Caki2 (cell line): ENCODE data around the gene BNIP5. TPM values are rescaled to one million over a fixed set of nuclear protein-coding genes. Genes with fewer than 3 reads are reported as not detected.

ENCODE experiments used
- DNase-seq: peaks from one replicate; pipeline ENCODE4 v3.0.0-alpha.2; 2015; ENCODE audit warnings: low read depth
- in situ Hi-C: cut with HindIII; loops from 2 replicates; pipeline ENCODE4 v1.10.0; 2016; ENCODE audit warnings: low sequenced_read_pairs, low pct_unique_long_range_greater_than_20kb, mixed read lengths
- total RNA-seq: library from RNA; depleted of rRNA; stranded (reverse); fragments of >200 nt; shearing (Covaris generic); gene quantifications from 2 replicates; pipeline ENCODE4 v1.2.3, GENCODE V29; 2014; ENCODE audit warnings: low replicate concordance

Gene BNIP5
- total RNA-seq, 1 experiment from 2014 or later, result not detected

DNA sequence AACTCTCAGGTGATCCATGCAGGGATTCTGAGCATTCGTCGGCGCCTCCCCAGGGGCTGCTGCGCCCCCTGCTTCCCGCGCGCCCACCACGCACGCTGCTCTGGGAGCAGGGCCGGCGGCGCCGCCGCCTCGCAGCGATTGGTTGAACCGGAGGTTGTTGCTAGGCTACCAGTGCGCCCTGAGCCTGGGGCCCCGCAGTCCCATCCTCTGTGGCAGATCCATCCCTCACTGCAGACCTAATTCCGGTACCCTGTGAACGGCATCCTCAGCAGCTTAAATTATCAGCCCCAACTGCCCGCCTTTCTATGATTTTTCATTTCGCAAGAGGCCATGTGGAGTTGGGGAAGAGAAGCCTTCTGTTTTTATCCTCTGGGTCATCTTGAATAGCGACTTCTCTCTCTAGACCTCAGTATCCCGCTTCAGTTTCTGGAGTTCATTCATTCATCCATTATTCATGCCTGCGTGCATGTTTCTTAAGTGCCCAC is 51.5 kb downstream of the BNIP5 start:
- in situ Hi-C loops, result no loop called here

DNA sequence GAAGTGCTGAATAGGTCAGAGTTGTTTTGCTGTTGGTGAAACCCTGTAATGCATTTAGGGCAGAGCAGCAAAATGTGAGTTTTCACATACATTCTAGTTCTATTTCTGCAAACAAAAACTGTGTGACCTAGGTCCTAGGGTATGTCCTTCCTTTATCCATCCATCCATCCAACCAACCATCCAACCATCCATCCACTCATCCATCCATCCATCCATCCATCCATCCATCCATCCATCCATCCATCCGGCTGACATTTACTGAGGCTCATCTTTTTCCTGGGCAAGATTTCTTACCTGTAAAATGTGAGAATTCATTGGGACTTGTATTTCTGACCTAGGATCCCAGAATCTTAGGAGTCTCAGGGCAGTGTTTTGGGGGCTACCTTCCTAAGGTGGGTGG is 52.3 kb downstream of the BNIP5 start:
- in situ Hi-C loops, result no loop called here
- DNase-seq, result no peak

More for the DNA sequence above, 51.5 kb downstream of the BNIP5 start:
- DNase-seq, result no peak

GRCh38 chr6:36283608-36284007 is 53.1 kb downstream of the BNIP5 start:
- in situ Hi-C loops, result no loop called here
- no peak for DNase-seq

DNA sequence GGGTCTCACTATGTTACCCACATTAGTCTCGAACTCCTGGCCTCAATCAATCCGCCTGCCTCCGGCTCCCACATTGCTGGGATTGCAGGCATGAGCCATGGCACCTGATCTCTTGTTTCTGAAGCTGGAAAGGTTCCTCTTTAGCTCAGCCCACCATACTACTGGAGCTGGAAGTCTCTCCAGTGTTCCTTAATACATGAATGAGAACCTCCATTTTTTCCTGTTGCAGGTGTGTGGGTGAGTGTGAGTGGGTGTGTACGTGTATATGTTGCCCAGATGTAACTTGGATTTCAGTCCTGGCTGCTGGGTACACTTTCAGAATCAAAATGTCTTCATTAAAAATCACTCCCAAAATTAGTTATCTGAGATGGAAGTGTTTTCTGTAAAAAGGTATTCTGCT is 55.7 kb downstream of the BNIP5 start:
- in situ Hi-C loops, result no loop called here

DNA sequence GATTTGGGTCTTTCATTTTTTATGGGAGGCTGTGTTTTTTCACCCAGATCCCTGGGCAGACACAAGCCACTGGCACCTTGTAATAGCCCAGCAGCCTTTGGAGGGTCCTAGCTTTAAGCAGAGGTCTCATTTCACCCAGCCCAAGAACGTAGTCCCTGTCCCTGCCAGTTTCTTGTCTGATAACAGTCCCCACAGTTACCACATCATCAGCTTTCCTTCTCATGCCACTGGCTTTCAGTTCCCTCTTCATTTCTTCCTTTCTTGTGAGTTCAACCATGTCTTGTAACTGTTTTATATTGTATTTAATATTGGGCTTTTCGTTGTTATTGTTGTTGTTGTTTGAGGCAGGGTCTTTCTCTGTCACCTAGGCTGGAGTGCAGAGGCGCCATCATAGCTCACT is 56.2 kb downstream of the BNIP5 start:
- in situ Hi-C loops, result no loop called here
- DNase-seq, result no peak

More for the DNA sequence above, 55.7 kb downstream of the BNIP5 start:
- no peak for DNase-seq

- in situ Hi-C loops, result no loop called here
- DNase-seq, result no peak
Observed at GRCh38 chr6:36277946-36278470, 58.7 kb downstream of the BNIP5 start.

- no peak for DNase-seq
- in situ Hi-C loops, result no loop called here
Observed at GRCh38 chr6:36276581-36277536, 59.8 kb downstream of the BNIP5 start.

- DNase-seq, result no peak
- in situ Hi-C loops, result no loop called here
Observed at GRCh38 chr6:36273802-36274514, 62.7 kb downstream of the BNIP5 start.

DNA sequence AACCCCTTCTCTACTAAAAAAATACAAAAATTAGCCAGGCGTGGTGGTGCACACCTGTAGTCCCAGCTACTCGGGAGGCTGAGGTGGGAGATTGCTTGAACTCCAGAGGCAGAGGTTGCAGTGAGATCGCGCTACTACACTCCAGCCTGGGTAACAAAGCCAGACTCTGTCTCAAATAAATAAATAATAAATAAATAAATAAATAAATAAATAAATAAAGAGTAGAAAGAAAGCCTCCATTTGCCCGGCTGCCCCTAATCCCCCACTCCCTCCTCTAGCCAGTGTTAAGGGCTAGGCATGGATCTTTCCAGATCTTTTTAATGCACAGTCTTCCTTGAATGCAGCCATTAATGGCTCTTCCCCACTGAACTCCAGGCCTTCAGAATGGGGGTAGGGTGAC is 63.6 kb downstream of the BNIP5 start:
- no peak for DNase-seq
- in situ Hi-C loops, result no loop called here

GRCh38 chr6:36272234-36272633 is 64.5 kb downstream of the BNIP5 start:
- in situ Hi-C loops, result no loop called here
- DNase-seq, result no peak

DNA sequence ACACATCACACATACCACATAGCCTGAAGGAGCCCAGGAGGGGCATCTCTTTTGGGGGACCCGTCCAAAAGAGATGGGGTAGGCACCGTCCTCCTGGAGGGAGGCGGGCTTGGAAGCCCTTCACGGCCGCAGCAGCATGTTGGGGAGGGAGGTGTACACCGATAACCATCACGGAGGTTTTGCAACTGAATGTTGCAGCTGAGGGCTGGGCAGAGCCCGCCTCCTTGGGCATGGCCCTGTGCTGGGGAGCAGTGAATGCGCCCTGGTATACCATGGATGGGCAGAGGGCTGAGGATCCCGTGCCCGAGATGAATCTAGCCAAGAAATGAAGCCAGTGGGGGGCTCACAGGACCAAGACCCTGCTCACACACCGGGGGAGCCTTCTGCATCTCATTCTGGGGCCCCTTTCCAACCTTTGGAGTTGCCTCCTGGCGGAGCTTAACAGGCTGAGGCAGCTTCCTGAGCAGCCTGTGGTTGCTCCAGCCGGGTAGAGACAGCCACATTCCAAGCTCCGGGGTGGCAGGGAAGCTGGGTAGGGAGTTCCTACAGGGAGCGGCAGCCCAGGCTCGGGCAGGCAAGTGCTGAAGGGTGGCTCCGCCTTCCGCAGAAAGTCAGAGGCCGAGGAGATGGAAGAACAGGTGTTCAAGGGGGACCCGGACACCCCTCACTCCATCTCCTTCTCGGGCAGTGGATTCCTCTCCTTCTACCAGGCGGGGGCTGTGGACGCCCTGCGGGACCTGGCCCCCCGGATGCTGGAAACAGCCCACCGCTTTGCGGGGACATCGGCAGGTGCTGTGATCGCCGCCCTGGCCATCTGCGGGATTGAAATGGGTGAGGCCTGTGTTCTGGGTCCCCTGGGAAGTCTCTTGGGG is 66.6 kb downstream of the BNIP5 start, which contains the start of gene PNPLA1:
PNPLA1 (plus strand) TSS at position 227 of the 872 bp plus-strand sequence; CDS start at position 627, 400 bp downstream.
- in situ Hi-C loops, result no loop called here
- no peak for DNase-seq

- no peak for DNase-seq
- in situ Hi-C loops, result no loop called here
Observed at GRCh38 chr6:36268478-36269275, 68.0 kb downstream of the BNIP5 start.

DNA sequence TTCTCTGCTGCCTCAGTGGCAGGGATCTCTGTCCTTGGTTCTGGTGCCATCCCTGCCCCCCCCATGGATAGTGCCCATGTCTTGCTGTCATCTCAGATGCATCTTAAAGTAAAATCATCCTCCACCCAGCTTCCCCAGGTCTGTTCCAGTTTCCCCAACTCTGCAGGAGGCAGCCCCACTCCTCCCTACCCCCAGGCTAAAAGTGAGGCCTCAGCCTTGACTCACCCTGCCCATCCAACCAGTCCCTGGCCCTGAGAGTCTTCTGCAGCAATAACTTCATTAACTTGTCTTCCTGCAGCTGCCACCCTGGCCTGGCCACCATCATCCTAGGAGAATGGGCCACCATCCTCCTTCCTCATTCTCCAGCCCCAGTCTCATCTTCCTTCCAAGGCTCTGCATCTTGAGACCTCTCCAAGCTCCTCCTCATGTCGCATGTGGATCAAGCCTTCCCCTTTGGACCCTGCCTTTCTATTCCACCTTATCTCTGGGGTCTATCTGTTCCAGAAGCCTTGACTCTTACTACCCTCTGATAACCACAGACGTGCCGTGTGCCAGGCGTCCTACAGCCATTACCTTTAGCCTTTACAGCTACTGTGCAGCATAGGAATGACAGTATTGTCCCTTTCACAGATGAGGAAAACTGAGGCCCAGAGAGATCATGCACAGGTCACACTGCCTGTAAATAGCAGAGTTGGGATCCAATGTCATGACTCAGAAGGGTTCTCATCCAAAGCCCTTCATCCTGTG is 68.8 kb downstream of the BNIP5 start:
- no peak for DNase-seq
- in situ Hi-C loops, result no loop called here

GRCh38 chr6:36266913-36267644 is 69.6 kb downstream of the BNIP5 start:
- in situ Hi-C loops, result no loop called here
- no peak for DNase-seq
